Measurements from ENCODE around the gene DISC1. TPM values are rescaled to one million over a fixed set of nuclear protein-coding genes. Genes with fewer than 3 reads are reported as not detected.
A peak's percentile ranks its signal among the peaks of the same experiment; 100 is the strongest.

DISC1 gene
- total RNA-seq, 1 experiment from 2014 or later, result 3.3 TPM

DNA sequence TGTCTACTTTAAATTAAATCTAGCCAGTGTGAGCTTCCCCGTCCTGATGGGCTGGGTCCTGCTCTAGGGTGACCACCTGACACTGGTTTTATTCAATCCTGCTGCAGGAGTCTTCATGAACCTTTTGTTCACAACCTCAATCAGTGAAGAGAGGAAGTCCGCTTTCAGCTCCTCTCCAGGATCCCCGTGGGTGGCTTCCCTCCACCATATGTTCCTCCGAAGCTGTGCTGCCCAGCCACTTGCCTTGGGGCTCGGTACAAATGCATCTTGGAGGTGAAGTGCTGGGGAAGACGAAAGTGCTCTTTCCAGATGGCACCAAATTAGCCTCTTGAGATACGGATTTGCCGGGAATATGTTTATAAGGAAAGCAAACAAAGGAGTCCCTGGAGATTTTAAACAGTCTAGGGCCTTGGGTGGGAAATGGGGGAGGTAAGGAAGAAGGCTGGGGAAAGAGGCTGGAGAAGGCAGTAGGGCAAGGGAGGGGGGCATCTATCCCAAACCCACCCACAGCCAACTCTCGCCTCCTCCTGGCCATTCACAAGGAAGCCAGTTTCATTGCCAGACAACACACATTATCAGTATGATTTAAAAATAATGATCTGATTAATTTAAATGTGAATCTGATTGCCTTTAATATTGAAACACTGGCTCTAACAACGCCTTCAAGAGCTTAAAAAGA is 430.8 kb downstream of the DISC1 start:
- Histone ChIP-seq H3K27ac (no peak overlapping the region), H3K36me3 (no peaks in the 10 kb centered on the region), H3K27me3 (replicated peaks) (no peaks in the 10 kb centered on the region), H3K4me1 (replicated peaks) (peaks cover 5% of the 10 kb centered on the region), H3K9me3 (replicated peaks) (no peaks in the 10 kb centered on the region), H3K4me3 (no peak overlapping the region)
- DNase-seq (ENCODE audit: low read depth in 1 of 2, low spot score in 2 of 2), result peak in 1 of 2 experiments; percentile 15

DNA sequence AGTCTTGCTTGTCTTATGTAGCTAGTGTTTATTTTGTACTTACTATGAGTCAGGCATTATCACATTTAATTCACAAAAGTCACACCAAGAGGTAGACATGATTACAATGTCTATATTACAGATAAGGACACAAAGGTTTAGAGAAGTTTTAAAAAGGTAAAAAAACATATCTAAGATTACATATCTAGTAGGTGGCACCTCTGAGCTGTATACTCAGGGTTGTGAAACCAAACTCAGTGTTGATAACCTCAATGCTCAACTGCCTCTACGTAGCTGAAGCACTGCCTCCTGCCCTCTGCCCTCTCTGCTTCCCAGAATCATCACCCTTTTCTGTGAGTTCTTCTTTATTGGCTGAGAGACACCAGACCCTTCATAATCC is 431.3 kb downstream of the DISC1 start:
- no peaks in the 10 kb centered on the region for H3K27me3 ChIP-seq (replicated peaks)
- no peaks in the 10 kb centered on the region for H3K36me3 ChIP-seq
- DNase-seq (ENCODE audit: low read depth in 1 of 2, low spot score in 2 of 2), result no peak
- peaks cover 5% of the 10 kb centered on the region for H3K4me1 ChIP-seq (replicated peaks)
- H3K9me3 ChIP-seq (replicated peaks), result no peaks in the 10 kb centered on the region
- H3K27ac ChIP-seq, result no peak overlapping the region
- no peak overlapping the region for H3K4me3 ChIP-seq

DNA sequence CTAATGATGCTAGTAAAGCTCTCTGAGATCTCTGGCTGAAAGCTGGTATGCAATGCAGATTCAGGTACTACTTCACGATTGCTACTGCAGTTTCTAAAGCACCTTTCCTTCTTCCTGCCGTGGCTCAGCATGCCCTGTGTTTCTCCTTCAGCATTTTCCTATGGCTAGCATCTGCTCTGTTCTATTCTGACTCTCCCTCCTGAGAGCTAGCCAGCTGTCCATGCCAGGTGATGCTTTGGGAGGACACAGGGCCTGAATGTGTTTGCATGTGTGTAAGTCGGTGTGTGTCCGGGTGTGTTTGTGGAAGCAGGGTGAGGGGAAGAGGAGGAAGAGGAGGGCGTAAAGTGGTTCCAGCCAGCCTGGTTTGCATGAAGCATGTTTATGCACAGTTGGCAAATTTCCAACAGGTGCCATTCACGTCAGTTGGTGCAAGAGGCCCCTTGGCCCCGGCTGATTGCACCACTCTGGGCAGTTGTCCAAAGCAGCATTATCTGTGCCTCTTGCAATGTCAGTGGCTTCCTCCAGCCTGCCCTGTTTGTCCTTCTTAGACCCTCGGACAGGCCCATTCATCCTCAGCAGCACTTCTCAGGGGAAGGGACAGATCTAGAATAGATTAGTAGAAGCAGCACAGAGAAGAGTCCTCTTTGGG is 433.3 kb downstream of the DISC1 start:
- Histone ChIP-seq H3K4me1 (replicated peaks) (peaks cover 5% of the 10 kb centered on the region), H3K36me3 (no peaks in the 10 kb centered on the region), H3K27me3 (replicated peaks) (no peaks in the 10 kb centered on the region), H3K4me3 (no peak overlapping the region), H3K9me3 (replicated peaks) (no peaks in the 10 kb centered on the region), H3K27ac (no peak overlapping the region)
- no peak for DNase-seq (ENCODE audit: low read depth in 1 of 2, low spot score in 2 of 2)

DNA sequence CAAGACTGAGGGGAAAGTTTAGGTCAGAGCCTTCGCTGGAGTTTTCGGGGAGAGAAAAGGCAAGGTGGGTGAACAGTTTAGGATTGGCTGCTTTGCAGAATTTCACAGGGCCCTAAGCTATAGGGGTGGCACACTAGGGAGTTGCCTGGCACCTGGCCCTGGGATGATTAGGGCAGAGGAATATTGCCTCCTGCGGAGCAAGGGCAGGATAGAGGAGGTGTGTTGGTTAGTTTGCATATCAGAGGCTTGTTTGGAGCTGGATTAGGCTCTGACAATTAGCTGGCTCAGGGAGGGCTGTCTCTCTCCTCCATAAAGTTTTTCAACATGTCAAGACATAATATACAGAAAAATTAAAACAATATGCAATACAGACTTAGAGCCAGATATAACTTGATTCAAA is 436.4 kb downstream of the DISC1 start:
- Histone ChIP-seq H3K27ac (no peak overlapping the region), H3K4me3 (no peak overlapping the region), H3K27me3 (replicated peaks) (no peaks in the 10 kb centered on the region), H3K36me3 (no peaks in the 10 kb centered on the region), H3K9me3 (replicated peaks) (no peaks in the 10 kb centered on the region), H3K4me1 (replicated peaks) (no peaks in the 10 kb centered on the region; the same call in 1 of the 2 replicates)
- DNase-seq (ENCODE audit: low read depth in 1 of 2, low spot score in 2 of 2), result no peak

DNA sequence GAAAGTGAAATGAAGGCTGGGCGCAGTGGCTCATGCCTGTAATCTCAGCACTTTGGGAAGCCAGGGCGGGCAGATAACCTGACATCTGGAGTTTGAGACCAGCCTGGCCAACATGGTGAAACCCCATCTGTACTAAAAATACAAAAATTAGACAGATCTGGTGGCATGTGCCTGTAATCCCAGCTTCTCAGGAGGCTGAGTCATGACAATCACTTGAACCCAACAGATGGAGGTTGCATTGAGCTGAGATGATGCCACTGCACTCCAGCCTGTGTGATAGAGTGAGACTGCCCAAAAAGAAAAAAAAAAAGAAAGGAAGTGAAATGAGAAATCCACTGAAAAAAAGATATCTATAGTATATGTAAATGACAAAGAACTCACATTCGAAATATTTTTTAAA is 439.9 kb downstream of the DISC1 start:
- H3K27ac ChIP-seq, result no peak overlapping the region
- no peak for DNase-seq (ENCODE audit: low read depth in 1 of 2, low spot score in 2 of 2)

DNA sequence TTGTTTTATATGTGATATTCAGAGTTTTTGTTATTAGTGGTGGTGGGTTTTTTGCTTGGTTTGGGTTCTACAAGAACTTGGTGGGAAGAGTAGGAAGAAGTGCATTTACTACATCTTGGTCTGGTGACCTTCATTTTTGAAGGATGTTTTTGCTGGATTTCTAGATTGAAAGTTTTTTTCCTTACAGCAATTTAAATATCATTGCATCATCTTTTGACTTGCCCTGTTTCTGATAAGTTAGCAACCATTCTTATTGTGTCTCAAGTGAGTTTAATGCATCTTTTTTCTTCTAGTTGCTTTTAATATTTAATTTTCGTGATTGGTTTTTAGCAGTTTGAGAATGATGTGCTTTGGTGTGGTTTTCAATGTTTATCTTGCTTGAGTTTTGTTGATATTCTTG is 447.7 kb downstream of the DISC1 start:
- no peak overlapping the region for H3K27ac ChIP-seq
- H3K9me3 ChIP-seq (replicated peaks), result no peaks in the 10 kb centered on the region
- H3K36me3 ChIP-seq, result no peaks in the 10 kb centered on the region
- no peak for DNase-seq (ENCODE audit: low read depth in 1 of 2, low spot score in 2 of 2)
- no peak overlapping the region for H3K4me3 ChIP-seq
- H3K27me3 ChIP-seq (replicated peaks), result no peaks in the 10 kb centered on the region
- H3K4me1 ChIP-seq (replicated peaks), result no peaks in the 10 kb centered on the region

More for the DNA sequence above, 439.9 kb downstream of the DISC1 start:
- Histone ChIP-seq H3K36me3 (no peaks in the 10 kb centered on the region), H3K9me3 (replicated peaks) (no peaks in the 10 kb centered on the region), H3K27me3 (replicated peaks) (no peaks in the 10 kb centered on the region), H3K4me3 (no peak overlapping the region), H3K4me1 (replicated peaks) (no peaks in the 10 kb centered on the region)

DNA sequence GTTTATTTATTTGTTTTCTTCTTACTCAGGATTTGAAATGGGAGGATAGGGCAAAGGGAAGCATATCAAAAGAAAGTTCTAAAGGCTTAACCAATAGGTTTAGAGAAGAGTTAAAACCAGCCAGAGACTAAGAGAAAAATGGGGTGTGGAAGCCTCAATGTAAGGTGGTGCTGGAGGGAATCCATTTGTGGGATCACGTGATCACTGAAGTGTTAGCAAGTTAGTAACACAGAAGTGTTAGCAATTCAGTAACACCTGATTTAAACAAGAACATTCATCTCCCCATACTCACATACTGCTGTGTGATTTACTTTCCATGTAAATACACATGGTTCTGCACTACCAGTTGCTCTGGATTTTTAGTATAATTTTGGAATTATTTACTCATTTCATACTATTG is 451.2 kb downstream of the DISC1 start:
- Histone ChIP-seq H3K9me3 (replicated peaks) (no peaks in the 10 kb centered on the region), H3K27me3 (replicated peaks) (no peaks in the 10 kb centered on the region), H3K4me1 (replicated peaks) (no peaks in the 10 kb centered on the region), H3K27ac (no peak overlapping the region), H3K36me3 (no peaks in the 10 kb centered on the region), H3K4me3 (no peak overlapping the region)
- DNase-seq (ENCODE audit: low read depth in 1 of 2, low spot score in 2 of 2), result no peak

DNA sequence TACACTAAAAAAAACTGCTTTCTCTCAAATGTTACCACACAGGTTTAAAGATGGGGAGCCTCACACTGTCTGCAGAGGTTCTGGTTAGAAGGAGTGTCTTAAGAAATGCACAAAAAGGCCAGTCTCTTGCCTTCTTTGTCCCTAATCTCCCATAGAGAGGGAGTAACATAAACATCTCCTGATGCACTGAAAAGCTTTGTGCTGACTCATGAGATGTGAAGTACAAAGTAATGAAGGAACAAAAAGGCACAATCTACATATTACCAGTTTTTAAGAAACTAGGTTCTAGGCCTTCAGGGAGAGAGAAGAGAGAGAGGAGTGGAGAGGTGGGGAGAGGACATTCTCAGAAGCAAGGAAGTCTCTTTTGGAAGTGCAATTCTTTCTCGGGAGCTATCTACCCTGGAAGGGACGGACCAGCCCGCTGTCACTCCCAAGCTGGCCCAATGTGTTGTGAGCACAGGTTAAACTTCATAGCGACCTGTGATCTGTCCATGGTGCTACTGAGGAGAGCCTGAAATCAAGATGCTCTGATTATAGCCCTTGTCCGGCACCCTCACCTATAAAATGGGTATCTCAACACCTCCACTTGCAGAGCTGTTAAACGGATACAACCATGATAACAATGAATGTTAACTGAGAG is 458.1 kb downstream of the DISC1 start:
- no peak overlapping the region for H3K4me3 ChIP-seq
- H3K4me1 ChIP-seq (replicated peaks), result peaks cover 13% of the 10 kb centered on the region; the same call in 1 of the 2 replicates
- no peaks in the 10 kb centered on the region for H3K27me3 ChIP-seq (replicated peaks)
- no peak overlapping the region for H3K27ac ChIP-seq
- H3K36me3 ChIP-seq, result no peaks in the 10 kb centered on the region
- peak in 1 of 2 experiments; percentile 31 for DNase-seq (ENCODE audit: low read depth in 1 of 2, low spot score in 2 of 2)
- no peaks in the 10 kb centered on the region for H3K9me3 ChIP-seq (replicated peaks)

DNA sequence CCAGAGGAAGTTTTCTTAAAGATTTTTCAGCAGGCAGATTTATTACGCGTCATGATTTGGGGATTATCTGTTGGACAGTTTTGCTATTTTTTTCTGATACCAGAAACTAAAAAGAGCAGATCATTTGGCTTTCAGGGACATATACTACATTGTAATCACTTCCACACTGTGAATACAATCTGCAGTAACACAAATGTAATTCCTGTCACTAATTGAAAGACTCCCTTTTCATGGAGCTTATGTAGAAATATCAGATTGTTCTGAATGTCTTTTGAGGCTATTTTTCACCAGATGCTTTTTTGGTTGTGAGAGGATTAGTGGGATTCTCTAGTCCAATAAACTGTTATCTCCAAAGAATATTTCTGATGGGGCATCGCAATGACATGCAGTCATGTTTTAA is 464.2 kb downstream of the DISC1 start:
- no peaks in the 10 kb centered on the region for H3K36me3 ChIP-seq
- no peak overlapping the region for H3K27ac ChIP-seq
- H3K4me3 ChIP-seq, result no peak overlapping the region
- no peaks in the 10 kb centered on the region for H3K27me3 ChIP-seq (replicated peaks)
- no peak for DNase-seq (ENCODE audit: low read depth in 1 of 2, low spot score in 2 of 2)
- no peaks in the 10 kb centered on the region for H3K4me1 ChIP-seq (replicated peaks)
- no peaks in the 10 kb centered on the region for H3K9me3 ChIP-seq (replicated peaks)

Other genes starting within 250 kb of the DISC1 start
- gene EGLN1, start 204.5 kb upstream of the DISC1 start, total RNA-seq (2014; rRNA removed; shearing (Covaris generic)), result 16.9 and 22.2 TPM in 2 replicates
- 33.5 and 52.2 TPM in 2 replicates for gene TSNAX, start 98.1 kb upstream of the DISC1 start, total RNA-seq (2014; rRNA removed; shearing (Covaris generic))